ENCODE data around the gene OPN1MW3.
"Not testable (repeated sequence)": the region's sequence is repeated elsewhere in the genome, so short reads cannot be mapped to it uniquely, and the experiment has no call there.

DNA sequence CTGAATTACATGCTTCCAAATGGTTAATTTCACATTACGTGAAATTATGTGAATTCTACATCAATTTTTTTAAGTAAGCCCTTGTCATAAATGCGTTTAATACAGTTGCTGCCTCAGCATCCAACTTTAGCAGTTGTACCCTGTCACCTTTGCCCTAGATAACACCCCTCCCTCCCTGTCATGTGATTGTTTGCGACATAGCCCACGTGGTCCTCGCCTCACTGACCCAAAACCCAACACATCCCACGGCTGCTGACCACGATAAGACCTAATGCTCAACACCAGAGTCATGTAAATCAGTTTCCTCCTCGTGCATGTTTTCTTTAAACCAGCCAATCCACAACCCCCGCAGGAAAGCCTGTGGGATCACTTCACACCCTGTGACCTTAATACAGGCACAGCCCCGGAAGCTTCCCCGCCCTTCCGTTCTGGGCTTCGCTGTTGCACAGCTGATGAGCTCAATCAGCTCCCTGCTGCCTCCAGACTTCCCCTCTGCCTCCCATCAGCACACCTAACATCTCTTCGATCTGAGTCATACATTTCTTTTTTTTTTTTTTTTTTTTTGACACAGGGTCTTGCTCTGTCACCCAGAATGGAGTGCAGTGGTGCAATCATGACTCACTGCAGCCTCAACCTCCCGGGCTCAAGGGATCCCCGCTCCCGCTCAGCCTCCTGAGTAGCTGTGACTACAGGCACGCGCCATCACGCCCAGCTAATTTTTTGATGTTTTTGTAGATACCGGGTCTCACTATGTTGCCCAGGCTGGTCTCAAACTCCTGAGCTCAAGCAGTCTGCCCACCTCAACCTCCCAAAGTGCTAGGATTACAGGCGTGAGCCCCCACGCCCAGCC, 27.3 kb downstream of the OPN1MW3 start:
- TF ChIP-seq EZH2 (IDR thresholded peaks at IDR 0.05; ENCODE audit: insufficient read depth, poor library complexity, severe bottlenecking); EZH2phosphoT487 (IDR thresholded peaks at IDR 0.05; ENCODE audit: insufficient read depth, low read depth): not testable (repeated sequence)
